GM23338 (cell line): ENCODE measurements around the gene KIF17.

Experiments used
- EZH2phosphoT487 ChIP-seq: fragments of 200-600 bp; sonication (generic); IDR thresholded peaks from one replicate; pipeline ENCODE4 v1.8.1; 2018; ENCODE audit warnings: antibody characterized with exemption; ENCODE audit not compliant: unreplicated experiment
- ZNF331 ChIP-seq: fragments of 250-450 bp; sonication (Bioruptor Pico); IDR thresholded peaks from 2 replicates; pipeline ENCODE4 v1.5.0; 2020; ENCODE audit warnings: low read depth, mild to moderate bottlenecking, moderate library complexity
- TF ChIP-seq, protein P1 (sequence below), 2 experiments: fragments of 200-600 bp in 1 of 2; sonication (generic) in 1 of 2; conservative IDR thresholded peaks; 2 replicates each; pipeline versions ENCODE4 v1.5.1 to v1.6.1; 2016 to 2017; ENCODE audit warnings: antibody characterized with exemption in 2 of 2, low read depth in 2 of 2, mild to moderate bottlenecking in 2 of 2, moderate library complexity in 1 of 2

DNA sequence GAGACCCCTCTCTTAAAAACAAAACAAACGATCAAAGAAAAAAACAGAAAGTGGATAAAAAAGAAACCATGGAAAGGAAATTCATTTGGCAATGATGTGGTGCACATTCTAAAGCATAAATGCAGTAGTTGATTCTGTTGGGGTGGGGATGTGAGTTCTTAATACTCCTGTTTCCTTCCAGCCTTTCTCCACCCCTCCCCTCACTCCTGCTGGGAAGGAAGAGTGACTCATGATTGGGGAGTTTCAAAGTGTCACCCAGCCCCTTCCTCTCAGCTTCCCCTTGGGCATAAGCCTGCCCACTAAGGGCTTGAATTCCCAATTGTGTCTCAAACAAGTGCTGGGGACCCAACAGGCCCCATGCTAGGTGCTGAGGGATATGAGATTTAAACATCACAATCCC, 91.3 kb downstream of the KIF17 start:
- TF ChIP-seq ZNF331 (CRISPR knock-in tag) (no peak), EZH2phosphoT487 (no peak)
- TF ChIP-seq, protein P1, sequence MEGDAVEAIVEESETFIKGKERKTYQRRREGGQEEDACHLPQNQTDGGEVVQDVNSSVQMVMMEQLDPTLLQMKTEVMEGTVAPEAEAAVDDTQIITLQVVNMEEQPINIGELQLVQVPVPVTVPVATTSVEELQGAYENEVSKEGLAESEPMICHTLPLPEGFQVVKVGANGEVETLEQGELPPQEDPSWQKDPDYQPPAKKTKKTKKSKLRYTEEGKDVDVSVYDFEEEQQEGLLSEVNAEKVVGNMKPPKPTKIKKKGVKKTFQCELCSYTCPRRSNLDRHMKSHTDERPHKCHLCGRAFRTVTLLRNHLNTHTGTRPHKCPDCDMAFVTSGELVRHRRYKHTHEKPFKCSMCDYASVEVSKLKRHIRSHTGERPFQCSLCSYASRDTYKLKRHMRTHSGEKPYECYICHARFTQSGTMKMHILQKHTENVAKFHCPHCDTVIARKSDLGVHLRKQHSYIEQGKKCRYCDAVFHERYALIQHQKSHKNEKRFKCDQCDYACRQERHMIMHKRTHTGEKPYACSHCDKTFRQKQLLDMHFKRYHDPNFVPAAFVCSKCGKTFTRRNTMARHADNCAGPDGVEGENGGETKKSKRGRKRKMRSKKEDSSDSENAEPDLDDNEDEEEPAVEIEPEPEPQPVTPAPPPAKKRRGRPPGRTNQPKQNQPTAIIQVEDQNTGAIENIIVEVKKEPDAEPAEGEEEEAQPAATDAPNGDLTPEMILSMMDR (conservative IDR thresholded peaks at IDR 0.05; ENCODE audit: low read depth in 2 of 2): no peak
